Ovary (tissue), 9 donors: ENCODE results near the gene SKA2. TPM values are rescaled to one million over a fixed set of nuclear protein-coding genes. Genes with fewer than 3 reads are reported as not detected.

ENCODE experiments used
- DNase-seq, 5 donors: peaks; one replicate each; pipeline ENCODE4 v3.0.0-alpha.2; 2019 to 2020
- H3K27ac ChIP-seq, 2 donors: fragments of 200-600 bp; one replicate each; pipeline versions ENCODE4 v1.5.1 to v1.8.0; 2019 to 2022
- H3K27me3 ChIP-seq: fragments of 200-600 bp; one replicate; pipeline ENCODE4 v1.8.0; 2022
- H3K36me3 ChIP-seq: fragments of 200-600 bp; sonication (generic); one replicate; pipeline ENCODE4 v1.5.1; 2019
- H3K4me1 ChIP-seq: one replicate; pipeline ENCODE4 v1.8.1; 2013; ENCODE audit warnings: mild to moderate bottlenecking, moderate library complexity; ENCODE audit not compliant: insufficient read depth
- H3K4me3 ChIP-seq: fragments of 200-600 bp; sonication (generic); one replicate; pipeline ENCODE4 v1.5.1; 2017
- H3K9me3 ChIP-seq, 2 donors: fragments of 200-600 bp in 1 of 2; sonication (generic) in 1 of 2; one replicate each; pipeline versions ENCODE4 v1.5.1 to v1.8.1; 2013 to 2019; ENCODE audit warnings: mild to moderate bottlenecking in 1 of 2, moderate library complexity in 1 of 2
- EP300 ChIP-seq: sonication (generic); formaldehyde crosslinking; IDR thresholded peaks from one replicate; pipeline ENCODE4 v1.6.1; 2017; ENCODE audit warnings: antibody characterized with exemption
- POLR2A ChIP-seq: fragments of 450-650 bp; IDR thresholded peaks from one replicate; pipeline ENCODE4 v1.6.1; 2017; ENCODE audit warnings: antibody characterized with exemption, mild to moderate bottlenecking, moderate library complexity
- WGBS, 3 donors: extraction: QIAGEN DNeasy Blood & Tissue Kit in 1 of 3; methylation state at CpG; one replicate each; pipeline versions ENCODE4 v1.1.5 to v1.1.7; 2013 to 2017; 5-methylcytosine and 5-hydroxymethylcytosine counted together
- intact Hi-C, 4 donors: fragments of 100-400 bp; cut with DNase I; formaldehyde crosslinking; loops; one replicate each; pipeline versions ENCODE4 v1.11.0 to v1.15.1; 2022 to 2023
- polyA plus RNA-seq, 2 donors: library from polyadenylated mRNA; stranded (reverse); fragments of 200-250 nt in 1 of 2; fragments of 350-450 nt in 1 of 2; fragmentation: Illumina TruSeq in 1 of 2; extraction: RNeasy Lipid Tissue Mini Kit (QIAGEN cat#74804) in 1 of 2; gene quantifications; one replicate each; pipeline ENCODE4 v1.2.3, GENCODE V29; 2013 to 2014
- total RNA-seq, 7 donors: library from RNA; depleted of rRNA in 2 of 7; stranded (reverse); fragments of >200 nt in 2 of 7; fragmentation: NEBNext Ultra II Directional in 3 of 7; extraction: Animal tissue kit (Norgen Biotek cat#: 25700) in 3 of 7; gene quantifications; one replicate each; pipeline versions ENCODE4 v1.1.0 to v1.2.4, GENCODE V29; 2016 to 2023
- TF ChIP-seq, protein P1 (sequence below), 3 donors: fragments of 450-650 bp in 2 of 3; fragments of 200-600 bp in 1 of 3; IDR thresholded peaks; one replicate each; pipeline versions ENCODE4 v1.5.1 to v1.8.0; 2016 to 2022; ENCODE audit warnings: antibody characterized with exemption in 3 of 3, mild to moderate bottlenecking in 1 of 3
- donor health status: DM: no; HTN: no; CAD: no; lungs with moderate emphysema.
- donor health status: DM: no; HTN: no; CAD: no.
- donor health status: Bipolar disorder and iron deficiency.
- donor health status: DM: yes; HTN: yes; CAD: no.
- donor health status: DM: no; HTN: no; CAD: no.
- donor health status: DM: yes; HTN: yes; CAD: no.

SKA2 gene
- total and polyA plus RNA-seq, 9 donors, result 15.1 to 50.0 (median 25.5) TPM

DNA sequence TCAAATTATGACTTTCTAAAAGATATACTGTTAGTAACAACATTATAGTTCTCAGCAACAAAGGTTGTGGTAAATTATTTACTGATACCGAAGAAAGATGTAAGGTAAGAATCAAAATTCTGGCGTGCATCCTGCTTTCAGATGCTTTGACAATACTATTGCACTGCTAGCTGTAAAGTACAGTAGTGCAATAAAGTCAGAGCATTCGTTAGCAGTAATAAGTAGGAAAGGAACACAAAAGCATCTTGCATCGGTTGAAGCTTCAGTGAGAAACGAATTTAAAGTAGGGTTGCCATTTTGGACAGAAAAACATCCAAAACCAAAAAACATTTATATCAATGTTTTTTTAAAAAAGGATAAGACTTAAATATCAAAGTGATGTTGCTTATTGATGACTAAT lies 4.0 kb downstream of the SKA2 start:
- intact Hi-C loops, result loop anchor here in 1 of 4 donors (5.0 kb wide), 1 partner anchor 44 kb away; the partner anchor contains the start of gene TRIM37
- H3K27ac ChIP-seq, result no peak overlapping the region
- no peaks in the 10 kb centered on the region for H3K27me3 ChIP-seq
- H3K4me1 ChIP-seq, result peaks cover 1% of the 10 kb centered on the region
- TF ChIP-seq EP300 (no peak), POLR2A (no peak)
- TF ChIP-seq, protein P1, sequence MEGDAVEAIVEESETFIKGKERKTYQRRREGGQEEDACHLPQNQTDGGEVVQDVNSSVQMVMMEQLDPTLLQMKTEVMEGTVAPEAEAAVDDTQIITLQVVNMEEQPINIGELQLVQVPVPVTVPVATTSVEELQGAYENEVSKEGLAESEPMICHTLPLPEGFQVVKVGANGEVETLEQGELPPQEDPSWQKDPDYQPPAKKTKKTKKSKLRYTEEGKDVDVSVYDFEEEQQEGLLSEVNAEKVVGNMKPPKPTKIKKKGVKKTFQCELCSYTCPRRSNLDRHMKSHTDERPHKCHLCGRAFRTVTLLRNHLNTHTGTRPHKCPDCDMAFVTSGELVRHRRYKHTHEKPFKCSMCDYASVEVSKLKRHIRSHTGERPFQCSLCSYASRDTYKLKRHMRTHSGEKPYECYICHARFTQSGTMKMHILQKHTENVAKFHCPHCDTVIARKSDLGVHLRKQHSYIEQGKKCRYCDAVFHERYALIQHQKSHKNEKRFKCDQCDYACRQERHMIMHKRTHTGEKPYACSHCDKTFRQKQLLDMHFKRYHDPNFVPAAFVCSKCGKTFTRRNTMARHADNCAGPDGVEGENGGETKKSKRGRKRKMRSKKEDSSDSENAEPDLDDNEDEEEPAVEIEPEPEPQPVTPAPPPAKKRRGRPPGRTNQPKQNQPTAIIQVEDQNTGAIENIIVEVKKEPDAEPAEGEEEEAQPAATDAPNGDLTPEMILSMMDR (IDR thresholded peaks at IDR 0.05), result no peak
- no peak for DNase-seq
- H3K9me3 ChIP-seq, result no peaks in the 10 kb centered on the region
- WGBS, 3 donors, result 13 to 33% (median 19%) methylated on average over 5 of the region's 5 CpGs
- no peak overlapping the region for H3K4me3 ChIP-seq
- no peaks in the 10 kb centered on the region for H3K36me3 ChIP-seq

DNA sequence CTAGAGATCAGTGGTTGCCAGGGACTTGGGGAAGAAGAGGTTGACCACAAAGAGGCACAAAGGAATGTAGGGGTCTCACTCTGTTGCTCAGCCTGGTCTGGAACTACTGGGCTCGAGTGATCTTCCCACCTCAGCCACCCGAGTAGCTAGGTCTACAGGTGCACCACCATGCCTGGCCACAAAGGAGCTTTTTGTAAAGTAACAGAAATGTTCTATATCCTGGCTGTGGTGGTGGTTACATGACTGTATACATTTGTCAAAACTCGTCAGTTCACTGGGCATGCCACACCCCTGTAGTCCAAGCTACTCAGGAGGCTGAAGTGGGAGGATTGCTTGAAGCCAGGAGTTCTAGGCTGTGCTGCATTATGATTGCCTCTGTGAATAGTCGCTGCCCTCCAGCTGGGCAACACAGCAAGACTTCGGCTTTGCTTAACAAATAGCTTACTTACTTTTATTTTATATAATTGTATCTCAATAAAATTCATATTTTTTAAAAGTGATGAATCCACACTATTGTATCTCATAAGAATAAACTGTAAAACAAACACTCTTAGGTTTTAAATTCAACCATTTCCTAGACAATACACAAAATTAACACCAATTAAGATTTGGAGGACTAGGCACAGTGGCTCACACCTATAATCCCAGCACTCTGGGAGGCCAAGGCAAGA lies 5.0 kb downstream of the SKA2 start:
- Histone ChIP-seq H3K27ac (no peak overlapping the region), H3K27me3 (no peaks in the 10 kb centered on the region), H3K9me3 (no peaks in the 10 kb centered on the region), H3K4me1 (peaks cover 1% of the 10 kb centered on the region), H3K36me3 (no peaks in the 10 kb centered on the region), H3K4me3 (no peak overlapping the region)
- DNase-seq, result no peak
- intact Hi-C loops, result loop anchor here in 1 of 4 donors (5.0 kb wide), 1 partner anchor 43 kb away; the partner anchor contains the start of gene TRIM37
- 90 to 96% (median 91%) methylated on average over 5 of the region's 5 CpGs for WGBS, 3 donors
- TF ChIP-seq, protein P1 (IDR thresholded peaks at IDR 0.05), result no peak

DNA sequence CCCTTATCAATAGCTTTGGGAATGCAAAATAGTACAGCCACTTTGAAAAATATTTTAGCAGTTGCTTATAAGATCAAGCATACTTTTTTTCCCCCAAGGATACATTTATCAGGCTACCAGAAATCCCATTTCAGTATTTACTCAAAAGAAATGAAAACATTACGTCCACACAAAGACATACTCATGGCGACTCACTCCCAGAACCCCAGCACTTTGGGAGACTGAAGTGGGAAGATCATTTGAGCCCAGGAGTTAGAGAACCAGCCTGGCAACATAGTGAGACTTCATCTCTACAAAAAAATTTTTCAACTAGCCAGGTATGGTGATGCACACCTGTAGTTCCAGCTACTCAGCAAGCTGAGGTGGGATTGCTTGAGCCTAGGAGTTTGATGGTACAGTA lies 5.9 kb downstream of the SKA2 start:
- Histone ChIP-seq H3K27me3 (no peaks in the 10 kb centered on the region), H3K36me3 (no peaks in the 10 kb centered on the region), H3K27ac (no peak overlapping the region), H3K4me1 (peaks cover 1% of the 10 kb centered on the region), H3K9me3 (no peaks in the 10 kb centered on the region), H3K4me3 (no peak overlapping the region)
- TF ChIP-seq, protein P1 (IDR thresholded peaks at IDR 0.05), result no peak
- TF ChIP-seq POLR2A, result no peak
- TF ChIP-seq EP300, result no peak
- intact Hi-C loops, result no loop called here
- no peak for DNase-seq
- 20 to 42% (median 21%) methylated on average over 2 of the region's 2 CpGs for WGBS, 3 donors

DNA sequence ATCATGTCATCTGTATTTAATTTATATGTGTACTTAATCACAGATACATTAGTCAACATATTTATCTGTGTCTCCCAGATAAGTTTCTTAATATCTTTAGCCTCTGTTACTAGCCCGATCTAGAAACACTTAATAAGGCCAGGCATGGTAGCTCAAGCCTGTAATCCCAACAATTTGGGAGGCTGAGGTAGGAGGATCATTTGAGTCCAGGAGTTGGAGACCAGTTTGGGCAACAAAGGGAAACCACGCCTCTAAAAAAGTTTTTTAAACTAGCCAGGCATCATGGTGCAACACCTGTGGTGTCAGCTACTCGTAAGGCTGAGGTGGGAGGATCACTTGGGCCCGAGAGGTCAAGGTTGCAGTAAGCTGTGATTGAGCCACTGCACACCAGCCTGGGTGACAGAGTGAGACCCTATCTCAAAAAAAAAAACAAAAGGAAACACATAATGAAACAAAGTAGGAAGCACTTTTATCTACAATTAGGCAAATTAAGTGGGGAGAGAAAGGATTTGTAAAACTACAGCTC lies 9.4 kb downstream of the SKA2 start:
- no peak for DNase-seq
- intact Hi-C loops, result no loop called here
- Histone ChIP-seq H3K4me3 (no peak overlapping the region), H3K9me3 (no peaks in the 10 kb centered on the region), H3K27ac (no peak overlapping the region), H3K36me3 (no peaks in the 10 kb centered on the region), H3K27me3 (no peaks in the 10 kb centered on the region), H3K4me1 (peaks cover 1% of the 10 kb centered on the region)
- WGBS, 3 donors, result 89 to 93% (median 92%) methylated on average over 4 of the region's 4 CpGs
- TF ChIP-seq, protein P1 (IDR thresholded peaks at IDR 0.05), result no peak
